Skin epidermis (tissue), 12 donors: ENCODE measurements around the gene TLCD1.

Experiments used
- H3K27ac ChIP-seq, 21 experiments: fragments of 200-600 bp; sonication (generic) in 11 of 21; one replicate each; pipeline ENCODE4 v1.5.0; 2020; ENCODE audit warnings: mild to moderate bottlenecking in 3 of 21, inconsistent platforms in 2 of 21, moderate library complexity in 2 of 21
- H3K4me3 ChIP-seq, 7 experiments: fragments of 200-600 bp; sonication (generic) in 2 of 7; one replicate each; pipeline ENCODE4 v1.5.0; 2020; ENCODE audit warnings: inconsistent platforms in 2 of 7, mild to moderate bottlenecking in 2 of 7, moderate library complexity in 1 of 7

TLCD1 gene

GRCh38 chr17:28726226-28726626, at the start of gene TLCD1:
TSS of gene TLCD1 (minus strand) at chr17:28726233. CDS start at chr17:28726097, 136 bp downstream.
- H3K27ac ChIP-seq, result peak within 1 kb of the TSS in 20 of 21 experiments; percentile 55 to 100 (median 96)

GRCh38 chr17:28774206-28774605, 48.2 kb upstream of the TLCD1 start:
- H3K4me3 ChIP-seq, result no peak overlapping the region
- no peak overlapping the region for H3K27ac ChIP-seq

More at GRCh38 chr17:28726226-28726626, at the start of gene TLCD1:
- H3K4me3 ChIP-seq, result peak within 1 kb of the TSS; percentile 56 to 71 (median 62)

- Histone ChIP-seq H3K27ac (no peak overlapping the region), H3K4me3 (no peak overlapping the region)
Measured at GRCh38 chr17:28773736-28774135, 47.7 kb upstream of the TLCD1 start.

- Histone ChIP-seq H3K27ac (no peak overlapping the region), H3K4me3 (no peak overlapping the region)
Measured at GRCh38 chr17:28765038-28765437, 39.0 kb upstream of the TLCD1 start.

GRCh38 chr17:28763804-28764266, 37.8 kb upstream of the TLCD1 start:
- Histone ChIP-seq H3K4me3 (no peak overlapping the region), H3K27ac (no peak overlapping the region)

- Histone ChIP-seq H3K27ac (no peak overlapping the region), H3K4me3 (no peak overlapping the region)
Measured at GRCh38 chr17:28763137-28763799, 37.2 kb upstream of the TLCD1 start.

- H3K27ac ChIP-seq, result peak overlapping the region in 5 of 21 experiments; percentile 6 to 31 (median 18)
Measured at GRCh38 chr17:28760601-28761562, 34.8 kb upstream of the TLCD1 start.

GRCh38 chr17:28759256-28759865, 33.3 kb upstream of the TLCD1 start:
- Histone ChIP-seq H3K4me3 (no peak overlapping the region), H3K27ac (no peak overlapping the region)

More at GRCh38 chr17:28760601-28761562, 34.8 kb upstream of the TLCD1 start:
- H3K4me3 ChIP-seq, result no peak overlapping the region

- H3K4me3 ChIP-seq, result no peak overlapping the region
- H3K27ac ChIP-seq, result no peak overlapping the region
Measured at GRCh38 chr17:28758411-28759121, 32.5 kb upstream of the TLCD1 start.

GRCh38 chr17:28756049-28756804, 30.2 kb upstream of the TLCD1 start:
- H3K27ac ChIP-seq, result no peak overlapping the region
- no peak overlapping the region for H3K4me3 ChIP-seq

GRCh38 chr17:28755486-28755885, 29.5 kb upstream of the TLCD1 start:
- no peak overlapping the region for H3K4me3 ChIP-seq
- H3K27ac ChIP-seq, result no peak overlapping the region

GRCh38 chr17:28751600-28752366, 25.8 kb upstream of the TLCD1 start:
- Histone ChIP-seq H3K4me3 (no peak overlapping the region), H3K27ac (no peak overlapping the region)

GRCh38 chr17:28750178-28751047, 24.4 kb upstream of the TLCD1 start:
- Histone ChIP-seq H3K4me3 (no peak overlapping the region), H3K27ac (peak overlapping the region in 3 of 21 experiments; percentile 27 to 64 (median 35))

GRCh38 chr17:28749516-28750177, 23.6 kb upstream of the TLCD1 start:
- no peak overlapping the region for H3K4me3 ChIP-seq
- peak overlapping the region in 4 of 21 experiments; percentile 13 to 64 (median 30) for H3K27ac ChIP-seq

- Histone ChIP-seq H3K4me3 (no peak overlapping the region), H3K27ac (peak overlapping the region in 5 of 21 experiments; percentile 8 to 64 (median 23))
Measured at GRCh38 chr17:28748852-28749515, 23.0 kb upstream of the TLCD1 start.
